NCI-H2171 treated with DMSO at 0.1 percent for 48 hours (cell line): ENCODE measurements around the gene DLGAP3.
"Not testable (repeated sequence)": the region's sequence is repeated elsewhere in the genome, so short reads cannot be mapped to it uniquely, and the experiment has no call there.

Experiments
- DNase-seq: peaks from one replicate; lab custom pipeline; 2025; lab: John Stamatoyannopoulos, UW

DLGAP3 gene

GRCh38 chr1:34929497-34929852, at the start of gene DLGAP3:
Gene DLGAP3, minus strand, starts transcription at chr1:34929650. Its CDS starts 24,267 bp downstream, at chr1:34905383.
- peak; percentile 40 for DNase-seq

DNA sequence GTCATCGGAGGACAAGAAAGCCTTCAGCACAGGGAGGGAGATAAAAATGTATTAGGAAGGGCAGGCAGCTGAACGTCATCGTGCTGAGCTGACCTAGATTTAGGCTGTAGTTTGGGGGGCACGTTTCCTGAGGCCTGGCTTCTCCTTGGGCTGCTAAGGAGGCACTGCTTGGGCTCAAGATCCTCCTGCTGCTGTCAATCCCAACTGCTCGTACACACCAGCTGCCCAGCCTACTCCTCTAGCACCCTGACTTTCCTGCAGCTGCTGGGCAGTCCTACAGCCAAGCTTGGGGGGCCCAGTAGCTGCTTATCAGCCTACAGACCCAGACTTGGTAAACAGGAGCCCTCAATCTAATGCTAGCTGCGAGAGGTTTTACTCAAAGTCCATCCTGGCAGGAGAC, 49.5 kb upstream of the DLGAP3 start:
- DNase-seq, result no peak

DNA sequence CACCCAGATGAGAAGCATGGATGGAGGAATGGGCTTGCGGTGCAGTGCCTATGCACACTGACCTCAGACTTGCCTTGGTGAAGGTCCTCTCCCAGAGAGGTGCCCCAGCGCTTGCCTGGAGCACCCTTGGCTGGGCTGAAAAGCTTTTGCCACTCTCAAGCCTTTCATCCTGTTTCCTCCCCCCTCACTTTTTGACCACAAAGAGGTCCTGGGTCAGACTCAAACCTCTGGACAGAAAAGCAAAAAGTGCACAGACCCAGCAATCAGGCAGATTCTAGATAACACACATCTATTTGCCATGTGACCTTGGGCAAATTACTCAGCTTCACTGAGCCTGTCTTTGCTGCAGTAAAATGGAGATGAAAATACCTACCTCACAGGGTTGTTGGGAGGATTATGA, 48.4 kb upstream of the DLGAP3 start:
- no peak for DNase-seq

DNA sequence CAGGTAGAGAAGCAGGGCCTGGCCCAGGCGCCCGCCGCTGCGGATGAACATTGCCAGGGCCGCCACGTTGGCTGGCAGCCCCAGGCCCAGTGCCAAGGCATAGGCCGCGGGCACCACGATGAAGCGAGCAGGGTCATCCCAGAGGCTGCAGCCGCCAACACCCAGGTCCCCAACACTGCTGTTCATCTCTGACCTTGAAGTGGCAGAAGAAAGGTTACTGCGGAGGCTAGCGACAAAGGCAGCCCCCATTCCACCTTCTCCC, 47.7 kb upstream of the DLGAP3 start:
- no peak for DNase-seq

DNA sequence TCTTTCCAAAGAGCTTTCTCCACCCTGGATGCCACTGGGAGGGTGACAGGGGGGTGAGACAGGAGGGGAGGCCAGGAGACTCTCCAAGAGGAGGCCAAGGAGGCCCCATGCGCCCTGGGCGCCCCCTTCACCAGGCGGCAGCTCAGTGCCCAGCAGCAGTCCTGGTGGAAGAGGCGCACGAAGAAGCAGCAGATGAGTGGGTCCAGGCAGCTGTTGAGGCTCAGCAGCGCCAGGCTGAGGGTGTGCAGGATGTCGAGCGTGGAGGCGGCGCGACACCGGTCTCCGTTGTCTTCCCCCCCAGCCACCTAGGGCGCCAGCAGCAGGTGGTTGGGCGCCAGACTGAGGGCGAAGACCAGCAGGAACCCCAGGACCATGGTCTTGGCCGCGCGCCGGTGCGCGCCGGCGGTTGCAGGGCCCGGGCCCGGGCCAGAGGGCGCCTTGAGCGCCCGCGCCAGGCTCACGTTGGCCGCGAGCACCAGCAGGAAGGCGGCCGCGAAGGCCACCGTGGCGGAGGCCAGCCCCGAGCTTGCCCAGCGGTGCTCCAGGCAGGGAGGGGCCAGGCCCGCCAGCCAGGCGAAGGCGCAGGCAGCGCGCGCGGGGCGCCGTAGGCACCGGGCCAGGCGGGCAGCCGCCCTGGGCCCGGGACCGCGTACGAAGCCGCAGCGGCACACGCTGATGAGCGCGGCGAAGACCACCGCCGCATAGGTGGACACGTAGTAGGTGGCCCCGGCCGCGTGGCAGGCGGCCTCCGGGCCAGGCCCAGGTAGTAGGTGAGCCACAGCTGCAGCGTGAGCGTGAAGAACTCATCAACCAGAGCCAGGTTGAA, 47.1 kb upstream of the DLGAP3 start:
- DNase-seq, result no peak

DNA sequence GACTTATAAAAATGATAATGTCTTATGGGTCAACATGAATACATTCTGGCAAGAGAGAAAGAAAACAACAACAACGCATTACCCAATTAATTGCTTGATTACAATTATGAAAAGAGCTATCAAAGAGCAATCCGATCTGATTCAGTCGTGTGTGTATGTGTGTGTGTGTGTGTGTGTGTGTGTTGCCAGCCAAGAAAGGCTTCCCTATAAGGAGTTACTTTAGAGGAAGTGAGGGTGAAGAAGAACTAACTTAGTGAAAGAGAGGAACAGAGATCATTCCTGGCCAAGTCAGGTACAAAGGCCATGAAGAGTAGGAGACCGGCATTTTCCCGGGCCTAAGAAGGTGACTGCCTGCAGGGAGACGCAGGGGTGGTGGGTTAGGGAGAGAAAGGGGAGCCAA, 46.3 kb upstream of the DLGAP3 start:
- DNase-seq, result no peak

- no peak for DNase-seq
These were observed 45.9 kb upstream of the DLGAP3 start for GRCh38 chr1:34975338-34975737.

- DNase-seq, result no peak
These were observed 45.2 kb upstream of the DLGAP3 start for GRCh38 chr1:34974626-34975025.

GRCh38 chr1:34973326-34973725, 43.9 kb upstream of the DLGAP3 start:
- no peak for DNase-seq

GRCh38 chr1:34970829-34971228, 41.4 kb upstream of the DLGAP3 start:
- no peak for DNase-seq

GRCh38 chr1:34970220-34970735, 40.8 kb upstream of the DLGAP3 start:
- no peak for DNase-seq

DNA sequence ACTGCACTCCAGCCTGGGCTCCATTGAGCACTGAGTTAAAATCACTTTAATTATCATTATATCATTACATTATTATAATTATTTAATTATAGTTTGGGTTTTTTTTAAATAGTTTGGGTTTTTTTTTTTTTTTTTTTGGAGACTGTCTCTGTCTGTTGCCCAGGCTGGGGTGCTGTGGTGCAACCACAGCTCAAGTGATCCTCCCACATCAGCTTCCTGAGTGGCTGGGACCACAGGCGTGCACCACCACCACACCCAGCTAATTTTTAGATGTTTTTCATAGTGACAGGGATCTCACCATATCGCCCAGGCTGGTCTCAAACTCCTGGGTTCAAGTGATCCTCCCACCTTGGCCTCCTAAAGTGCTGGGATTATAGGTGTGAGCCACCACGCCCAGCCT, 38.8 kb upstream of the DLGAP3 start:
- not testable (repeated sequence) for DNase-seq

GRCh38 chr1:34967672-34968071, 38.2 kb upstream of the DLGAP3 start:
- DNase-seq, result not testable (repeated sequence)

GRCh38 chr1:34965597-34965996, 36.1 kb upstream of the DLGAP3 start:
- DNase-seq, result no peak

- DNase-seq, result no peak
These were observed 21.0 kb upstream of the DLGAP3 start for GRCh38 chr1:34950428-34950827.

GRCh38 chr1:34948739-34949138, 19.3 kb upstream of the DLGAP3 start:
- DNase-seq, result not testable (repeated sequence)

DNA sequence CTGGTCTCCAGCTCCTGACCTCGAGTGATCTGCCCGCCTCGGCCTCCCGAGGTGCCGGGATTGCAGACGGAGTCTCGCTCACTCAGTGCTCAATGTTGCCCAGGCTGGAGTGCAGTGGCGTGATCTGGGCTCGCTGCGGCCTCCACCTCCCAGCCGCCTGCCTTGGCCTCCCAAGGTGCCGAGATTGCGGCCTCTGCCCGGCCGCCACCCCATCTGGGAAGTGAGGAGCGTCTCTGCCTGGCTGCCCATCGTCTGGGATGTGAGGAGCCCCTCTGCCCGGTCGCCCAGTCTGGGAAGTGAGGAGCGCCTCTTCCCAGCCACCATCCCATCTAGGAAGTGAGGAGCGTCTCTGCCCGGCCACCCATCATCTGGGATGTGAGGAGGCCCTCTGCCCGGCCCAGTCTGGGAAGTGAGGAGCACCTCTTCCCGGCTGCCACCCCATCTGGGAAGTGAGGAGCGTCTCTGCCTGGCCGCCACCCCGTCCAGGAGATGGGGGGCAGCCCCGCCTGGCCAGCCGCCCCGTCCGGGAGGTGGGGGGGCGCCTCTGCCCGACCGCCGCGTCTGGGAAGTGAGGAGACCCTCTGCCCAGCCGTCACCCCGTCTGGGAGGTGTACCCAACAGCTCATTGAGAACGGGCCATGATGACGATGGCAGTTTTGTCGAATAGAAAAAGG, 18.3 kb upstream of the DLGAP3 start:
- DNase-seq, result not testable (repeated sequence)

DNA sequence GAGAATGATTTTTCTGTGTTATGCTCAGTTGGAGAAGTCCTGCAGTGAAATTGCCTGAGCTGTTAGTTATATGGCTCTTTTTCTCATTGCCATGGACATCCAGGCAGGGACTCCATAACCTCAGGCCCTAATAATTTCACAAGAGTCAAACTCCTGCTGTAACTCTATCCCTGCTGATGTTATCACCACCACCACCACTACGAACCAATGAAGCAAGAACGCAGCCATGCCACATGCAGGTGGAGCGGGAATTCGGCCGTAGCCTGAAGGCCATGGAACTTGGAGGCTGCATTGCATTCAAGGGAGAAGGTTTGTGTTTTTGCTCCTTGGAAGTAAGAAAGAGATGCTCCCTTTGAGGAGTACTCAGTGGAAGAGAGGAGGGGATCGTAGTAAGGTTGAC, 16.8 kb upstream of the DLGAP3 start:
- no peak for DNase-seq

- not testable (repeated sequence) for DNase-seq
These were observed 12.3 kb upstream of the DLGAP3 start for GRCh38 chr1:34941798-34942197.

- no peak for DNase-seq
These were observed 1.2 kb upstream of the DLGAP3 start for GRCh38 chr1:34930702-34931071.

DNA sequence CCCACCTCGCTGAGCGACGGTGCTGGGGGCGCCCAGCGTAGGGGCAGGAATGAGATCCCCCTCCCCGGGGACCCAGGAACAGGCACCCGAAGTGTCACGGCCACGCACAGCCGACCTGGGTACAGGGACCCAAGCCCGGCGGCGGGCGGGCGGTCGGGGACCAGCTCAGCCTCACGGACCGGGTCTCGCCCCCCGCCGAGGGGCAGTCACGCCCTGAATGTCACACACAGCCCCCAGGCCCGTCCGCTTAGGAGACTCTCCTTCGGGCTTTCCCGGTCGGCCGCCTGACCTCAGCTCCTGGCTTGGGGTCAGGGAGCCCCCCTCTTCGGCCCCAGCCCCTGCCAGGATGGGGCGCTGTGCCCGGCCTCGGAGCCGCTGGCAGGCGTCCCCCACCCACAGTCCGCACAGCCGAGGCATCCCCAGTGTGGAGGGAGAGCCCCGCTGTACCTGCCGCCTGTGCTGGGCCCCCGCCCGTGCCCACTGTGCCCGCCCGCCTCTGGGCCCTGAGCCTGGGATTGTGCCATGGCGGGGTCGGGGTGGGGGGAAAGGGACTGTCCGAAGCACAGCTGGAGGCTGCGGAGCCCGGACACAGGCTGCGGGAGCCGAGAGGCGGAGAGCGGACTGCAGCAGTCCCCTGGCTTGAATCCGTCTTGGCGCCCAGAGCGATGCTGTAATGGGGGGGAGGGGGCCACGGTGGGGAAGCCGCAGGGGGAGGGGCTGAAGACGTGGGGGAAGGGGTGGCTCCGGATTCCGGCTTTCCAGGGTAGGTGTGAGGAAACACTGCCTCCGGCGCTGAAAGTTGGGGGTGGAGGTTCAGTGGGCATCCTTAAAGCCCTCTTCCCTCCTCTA, 627 bp upstream of the DLGAP3 start:
- DNase-seq, result no peak

- DNase-seq, result peak; percentile 40
These were observed 552 bp downstream of the DLGAP3 start for GRCh38 chr1:34928699-34929496.
